Measurements from ENCODE around the gene LIMA1. TPM values are rescaled to one million over a fixed set of nuclear protein-coding genes. Genes with fewer than 3 reads are reported as not detected.

The LIMA1 gene
- total RNA-seq, 2 donors from 2014 or later: 228 to 385 TPM

- Histone ChIP-seq H3K36me3 (no peaks in the 10 kb centered on the region), H3K9ac (ENCODE audit: low read depth in 2 of 2, low read length in 2 of 2) (no peak overlapping the region), H3K27ac (no peak overlapping the region), H3K4me3 (no peak overlapping the region), H3K4me1 (no peaks in the 10 kb centered on the region), H3K9me3 (no peaks in the 10 kb centered on the region), H3K27me3 (no peaks in the 10 kb centered on the region)
- DNase-seq: no peak
- TF ChIP-seq CTCF (IDR thresholded peaks at IDR 0.05): no peak
- intact Hi-C loops (cut with DNase I): no loop called here
These were observed 155.8 kb downstream of the LIMA1 start for GRCh38 chr12:50127546-50127945.

Small RNA genes within 50 kb of the gene (microRNA-seq; reads per million reads assigned to microRNA genes)
- 1.7 reads per million for gene MIR1293

Other genes starting within 250 kb of the LIMA1 start
- 1 to 10 TPM; 1.0 to 1.1 TPM for gene ASIC1, start 225.9 kb downstream of the LIMA1 start, total RNA-seq
- gene SMARCD1, start 198.2 kb downstream of the LIMA1 start, total RNA-seq: 10 to 100 TPM; 30.6 to 43.9 TPM
- gene GPD1, start 179.5 kb downstream of the LIMA1 start, total RNA-seq: 1 to 10 TPM; 2.1 to 3.4 TPM
- gene COX14, start 171.3 kb downstream of the LIMA1 start, total RNA-seq: 10 to 100 TPM; 74.4 to 86.8 TPM
- 10 to 100 TPM; 17.6 to 19.4 TPM for gene CERS5, start 116.2 kb downstream of the LIMA1 start, total RNA-seq
- gene FAM186A, start 113.1 kb upstream of the LIMA1 start, total RNA-seq: not detected
- 10 to 100 TPM; 53.3 to 53.8 TPM for gene LARP4, start 117.4 kb upstream of the LIMA1 start, total RNA-seq
- 10 to 100 TPM; 34.3 to 36.8 TPM for gene DIP2B, start 221.5 kb upstream of the LIMA1 start, total RNA-seq

Data from colonic mucosa (tissue), 4 donors.